ENCODE results near the gene RND3. TPM values are rescaled to one million over a fixed set of nuclear protein-coding genes. Genes with fewer than 3 reads are reported as not detected.

RND3 gene
- total RNA-seq, 1 donor from 2014 or later: 19.9 TPM

- DNase-seq (ENCODE audit: low read depth in 2 of 2): no peak
Measured at GRCh38 chr2:150494234-150494945, 6.9 kb upstream of the RND3 start.

GRCh38 chr2:150491943-150492342, 4.5 kb upstream of the RND3 start:
- DNase-seq (ENCODE audit: low read depth in 2 of 2): peak in 1 of 2 donors; percentile 80

- DNase-seq (ENCODE audit: low read depth in 2 of 2): no peak
Measured at GRCh38 chr2:150491430-150491829, 4.0 kb upstream of the RND3 start.

GRCh38 chr2:150490466-150490865, 3.0 kb upstream of the RND3 start:
- DNase-seq (ENCODE audit: low read depth in 2 of 2): no peak

GRCh38 chr2:150486539-150487484, 655 bp downstream of the RND3 start:
- DNase-seq (ENCODE audit: low read depth in 2 of 2): peak in 1 of 2 donors; percentile 46

- peak in 1 of 2 donors; percentile 63 for DNase-seq (ENCODE audit: low read depth in 2 of 2)
Measured at GRCh38 chr2:150485871-150486538, 1.5 kb downstream of the RND3 start.

- peak in 1 of 2 donors; percentile 64 for DNase-seq (ENCODE audit: low read depth in 2 of 2)
Measured at GRCh38 chr2:150485114-150485870, 2.2 kb downstream of the RND3 start.

GRCh38 chr2:150484461-150485021, 2.9 kb downstream of the RND3 start:
- DNase-seq (ENCODE audit: low read depth in 2 of 2): no peak

GRCh38 chr2:150484006-150484405, 3.5 kb downstream of the RND3 start:
- no peak for DNase-seq (ENCODE audit: low read depth in 2 of 2)

GRCh38 chr2:150483532-150483931, 3.9 kb downstream of the RND3 start:
- DNase-seq (ENCODE audit: low read depth in 2 of 2): no peak

GRCh38 chr2:150482667-150483400, 4.6 kb downstream of the RND3 start:
- no peak for DNase-seq (ENCODE audit: low read depth in 2 of 2)

GRCh38 chr2:150482111-150482510, 5.4 kb downstream of the RND3 start:
- no peak for DNase-seq (ENCODE audit: low read depth in 2 of 2)

- no peak for DNase-seq (ENCODE audit: low read depth in 2 of 2)
Measured at GRCh38 chr2:150480971-150481830, 6.3 kb downstream of the RND3 start.

GRCh38 chr2:150480241-150480640, 7.2 kb downstream of the RND3 start:
- DNase-seq (ENCODE audit: low read depth in 2 of 2): no peak

- no peak for DNase-seq (ENCODE audit: low read depth in 2 of 2)
Measured at GRCh38 chr2:150479075-150479915, 8.2 kb downstream of the RND3 start.

GRCh38 chr2:150478200-150478974, 9.1 kb downstream of the RND3 start:
- no peak for DNase-seq (ENCODE audit: low read depth in 2 of 2)

- peak in 1 of 2 donors; percentile 45 for DNase-seq (ENCODE audit: low read depth in 2 of 2)
Measured at GRCh38 chr2:150477347-150477746, 10.1 kb downstream of the RND3 start.

Data from dermis microvascular lymphatic vessel endothelial cell (primary cell).